ENCODE measurements around the gene SOX1.

SOX1 gene

GRCh38 chr13:112059457-112060281, 7.3 kb upstream of the SOX1 start:
- DNase-seq: no peak

- no peak for DNase-seq
Observed at GRCh38 chr13:112060282-112060830, 6.6 kb upstream of the SOX1 start.

GRCh38 chr13:112060899-112061366, 6.0 kb upstream of the SOX1 start:
- no peak for DNase-seq

- no peak for DNase-seq
Observed at GRCh38 chr13:112061367-112062061, 5.4 kb upstream of the SOX1 start.

- DNase-seq: no peak
Observed at GRCh38 chr13:112062072-112062567, 4.8 kb upstream of the SOX1 start.

- no peak for DNase-seq
Observed at GRCh38 chr13:112062571-112063570, 4.1 kb upstream of the SOX1 start.

GRCh38 chr13:112063807-112064206, 3.1 kb upstream of the SOX1 start:
- DNase-seq: no peak

- no peak for DNase-seq
Observed at GRCh38 chr13:112064222-112064621, 2.7 kb upstream of the SOX1 start.

- DNase-seq: no peak
Observed at GRCh38 chr13:112065521-112065866, 1.5 kb upstream of the SOX1 start.

GRCh38 chr13:112065867-112066623, 904 bp upstream of the SOX1 start:
- DNase-seq: no peak

GRCh38 chr13:112066624-112067004, 335 bp upstream of the SOX1 start:
- DNase-seq: peak; percentile 58

- no peak for DNase-seq
Observed at GRCh38 chr13:112067871-112068539, 1.1 kb downstream of the SOX1 start.

- DNase-seq: no peak
Observed at GRCh38 chr13:112068540-112069060, 1.7 kb downstream of the SOX1 start.

GRCh38 chr13:112069061-112069844, 2.3 kb downstream of the SOX1 start:
- DNase-seq: no peak

- no peak for DNase-seq
Observed at GRCh38 chr13:112069845-112070251, 2.9 kb downstream of the SOX1 start.

- no peak for DNase-seq
Observed at GRCh38 chr13:112071102-112071722, 4.3 kb downstream of the SOX1 start.

- DNase-seq: no peak
Observed at GRCh38 chr13:112071723-112072533, 5.0 kb downstream of the SOX1 start.

GRCh38 chr13:112072534-112073244, 5.7 kb downstream of the SOX1 start:
- DNase-seq: no peak

All from activated CD4-positive, alpha-beta T cell treated with anti-CD3 and anti-CD28 coated beads, Interleukin-2, Interleukin-6, amounts not matched to agents 100 ng/mL and 50 ng/mL, durations not matched to agents 16 hours and 8 hours (primary cell).